ENCODE data around the gene STK38.

The STK38 gene

GRCh38 chr6:36563928-36564284, 16.6 kb upstream of the STK38 start:
- H3K4me3 ChIP-seq (ENCODE audit: low read depth, low read length) = no peak overlapping the region
- peaks cover 8% of the 10 kb centered on the region for H3K4me1 ChIP-seq (ENCODE audit: control insufficient read depth, insufficient read depth, low read length, unreplicated experiment)
- H2AFZ ChIP-seq (ENCODE audit: low read length, unreplicated experiment) = no peak overlapping the region
- H3K36me3 ChIP-seq (ENCODE audit: insufficient read depth, low read length) = no peaks in the 10 kb centered on the region
- H3K27ac ChIP-seq (ENCODE audit: low read depth, low read length) = no peak overlapping the region
- no peaks in the 10 kb centered on the region for H3K27me3 ChIP-seq (ENCODE audit: insufficient read depth, low read length)
- no peaks in the 10 kb centered on the region for H3K79me2 ChIP-seq (ENCODE audit: control insufficient read depth, insufficient read depth, low read length, unreplicated experiment)

GRCh38 chr6:36563237-36563927, 16.1 kb upstream of the STK38 start:
- Histone ChIP-seq H3K4me3 (ENCODE audit: low read depth, low read length) (no peak overlapping the region), H3K79me2 (ENCODE audit: control insufficient read depth, insufficient read depth, low read length, unreplicated experiment) (no peaks in the 10 kb centered on the region), H3K27ac (ENCODE audit: low read depth, low read length) (no peak overlapping the region), H3K4me1 (ENCODE audit: control insufficient read depth, insufficient read depth, low read length, unreplicated experiment) (peaks cover 8% of the 10 kb centered on the region), H3K36me3 (ENCODE audit: insufficient read depth, low read length) (no peaks in the 10 kb centered on the region), H3K27me3 (ENCODE audit: insufficient read depth, low read length) (no peaks in the 10 kb centered on the region), H2AFZ (ENCODE audit: low read length, unreplicated experiment) (no peak overlapping the region)

- Histone ChIP-seq H3K4me3 (ENCODE audit: low read depth, low read length) (no peak overlapping the region), H3K79me2 (ENCODE audit: control insufficient read depth, insufficient read depth, low read length, unreplicated experiment) (no peaks in the 10 kb centered on the region), H3K27me3 (ENCODE audit: insufficient read depth, low read length) (no peaks in the 10 kb centered on the region), H2AFZ (ENCODE audit: low read length, unreplicated experiment) (no peak overlapping the region), H3K4me1 (ENCODE audit: control insufficient read depth, insufficient read depth, low read length, unreplicated experiment) (peaks cover 8% of the 10 kb centered on the region), H3K27ac (ENCODE audit: low read depth, low read length) (no peak overlapping the region), H3K36me3 (ENCODE audit: insufficient read depth, low read length) (no peaks in the 10 kb centered on the region)
Observed at GRCh38 chr6:36560822-36561221, 13.5 kb upstream of the STK38 start.

- Histone ChIP-seq H2AFZ (ENCODE audit: low read length, unreplicated experiment) (no peak overlapping the region), H3K36me3 (ENCODE audit: insufficient read depth, low read length) (no peaks in the 10 kb centered on the region), H3K27me3 (ENCODE audit: insufficient read depth, low read length) (no peaks in the 10 kb centered on the region), H3K4me3 (ENCODE audit: low read depth, low read length) (no peak overlapping the region), H3K27ac (ENCODE audit: low read depth, low read length) (no peak overlapping the region), H3K4me1 (ENCODE audit: control insufficient read depth, insufficient read depth, low read length, unreplicated experiment) (peaks cover 15% of the 10 kb centered on the region), H3K79me2 (ENCODE audit: control insufficient read depth, insufficient read depth, low read length, unreplicated experiment) (no peaks in the 10 kb centered on the region)
Observed at GRCh38 chr6:36559011-36559793, 11.9 kb upstream of the STK38 start.

GRCh38 chr6:36556281-36556680, 9.0 kb upstream of the STK38 start:
- Histone ChIP-seq H3K27me3 (ENCODE audit: insufficient read depth, low read length) (no peaks in the 10 kb centered on the region), H2AFZ (ENCODE audit: low read length, unreplicated experiment) (no peak overlapping the region), H3K4me3 (ENCODE audit: low read depth, low read length) (no peak overlapping the region), H3K79me2 (ENCODE audit: control insufficient read depth, insufficient read depth, low read length, unreplicated experiment) (no peaks in the 10 kb centered on the region), H3K36me3 (ENCODE audit: insufficient read depth, low read length) (no peaks in the 10 kb centered on the region), H3K27ac (ENCODE audit: low read depth, low read length) (no peak overlapping the region), H3K4me1 (ENCODE audit: control insufficient read depth, insufficient read depth, low read length, unreplicated experiment) (peaks cover 8% of the 10 kb centered on the region)

GRCh38 chr6:36555750-36556252, 8.5 kb upstream of the STK38 start:
- H3K4me1 ChIP-seq (ENCODE audit: control insufficient read depth, insufficient read depth, low read length, unreplicated experiment) = peaks cover 8% of the 10 kb centered on the region
- no peaks in the 10 kb centered on the region for H3K79me2 ChIP-seq (ENCODE audit: control insufficient read depth, insufficient read depth, low read length, unreplicated experiment)

GRCh38 chr6:36550473-36551000, 3.3 kb upstream of the STK38 start:
- Histone ChIP-seq H3K36me3 (ENCODE audit: insufficient read depth, low read length) (no peaks in the 10 kb centered on the region), H3K4me3 (ENCODE audit: low read depth, low read length) (no peak overlapping the region), H2AFZ (ENCODE audit: low read length, unreplicated experiment) (no peak overlapping the region), H3K27ac (ENCODE audit: low read depth, low read length) (no peak overlapping the region), H3K4me1 (ENCODE audit: control insufficient read depth, insufficient read depth, low read length, unreplicated experiment) (peaks cover 14% of the 10 kb centered on the region), H3K27me3 (ENCODE audit: insufficient read depth, low read length) (no peaks in the 10 kb centered on the region), H3K79me2 (ENCODE audit: control insufficient read depth, insufficient read depth, low read length, unreplicated experiment) (peaks cover 16% of the 10 kb centered on the region)

More at GRCh38 chr6:36555750-36556252, 8.5 kb upstream of the STK38 start:
- Histone ChIP-seq H3K27ac (ENCODE audit: low read depth, low read length) (no peak overlapping the region), H3K27me3 (ENCODE audit: insufficient read depth, low read length) (no peaks in the 10 kb centered on the region), H2AFZ (ENCODE audit: low read length, unreplicated experiment) (no peak overlapping the region), H3K36me3 (ENCODE audit: insufficient read depth, low read length) (no peaks in the 10 kb centered on the region), H3K4me3 (ENCODE audit: low read depth, low read length) (no peak overlapping the region)

GRCh38 chr6:36548401-36548743, 1.1 kb upstream of the STK38 start:
- Histone ChIP-seq H3K4me1 (ENCODE audit: control insufficient read depth, insufficient read depth, low read length, unreplicated experiment) (peaks cover 23% of the 10 kb centered on the region), H3K4me3 (ENCODE audit: low read depth, low read length) (no peak overlapping the region), H3K27me3 (ENCODE audit: insufficient read depth, low read length) (no peaks in the 10 kb centered on the region), H2AFZ (ENCODE audit: low read length, unreplicated experiment) (no peak overlapping the region), H3K36me3 (ENCODE audit: insufficient read depth, low read length) (no peaks in the 10 kb centered on the region), H3K79me2 (ENCODE audit: control insufficient read depth, insufficient read depth, low read length, unreplicated experiment) (peaks cover 36% of the 10 kb centered on the region), H3K27ac (ENCODE audit: low read depth, low read length) (no peak overlapping the region)

GRCh38 chr6:36547646-36548400, 544 bp upstream of the STK38 start:
- H2AFZ ChIP-seq (ENCODE audit: low read length, unreplicated experiment) = peak overlapping the region; percentile 60
- no peaks in the 10 kb centered on the region for H3K27me3 ChIP-seq (ENCODE audit: insufficient read depth, low read length)
- peaks cover 39% of the 10 kb centered on the region for H3K79me2 ChIP-seq (ENCODE audit: control insufficient read depth, insufficient read depth, low read length, unreplicated experiment)
- no peak overlapping the region for H3K27ac ChIP-seq (ENCODE audit: low read depth, low read length)
- no peaks in the 10 kb centered on the region for H3K36me3 ChIP-seq (ENCODE audit: insufficient read depth, low read length)
- peak overlapping the region; percentile 83 for H3K4me3 ChIP-seq (ENCODE audit: low read depth, low read length)
- H3K4me1 ChIP-seq (ENCODE audit: control insufficient read depth, insufficient read depth, low read length, unreplicated experiment) = peaks cover 25% of the 10 kb centered on the region

GRCh38 chr6:36546308-36546919, 865 bp downstream of the STK38 start:
- peak overlapping the region; percentile 67 for H3K27ac ChIP-seq (ENCODE audit: low read depth, low read length)
- peak overlapping the region; percentile 55 for H2AFZ ChIP-seq (ENCODE audit: low read length, unreplicated experiment)
- H3K79me2 ChIP-seq (ENCODE audit: control insufficient read depth, insufficient read depth, low read length, unreplicated experiment) = peaks cover 45% of the 10 kb centered on the region
- no peaks in the 10 kb centered on the region for H3K27me3 ChIP-seq (ENCODE audit: insufficient read depth, low read length)
- H3K4me1 ChIP-seq (ENCODE audit: control insufficient read depth, insufficient read depth, low read length, unreplicated experiment) = peaks cover 35% of the 10 kb centered on the region
- peaks cover 1% of the 10 kb centered on the region; the same call in 1 of the 2 replicates for H3K36me3 ChIP-seq (ENCODE audit: insufficient read depth, low read length)
- peak overlapping the region; percentile 83 for H3K4me3 ChIP-seq (ENCODE audit: low read depth, low read length)
